WTC11 (cell line): ENCODE data around the gene PDIA2.

ENCODE experiments used
- CREM ChIP-seq: sonication (generic); formaldehyde crosslinking; IDR thresholded peaks from 2 replicates; pipeline ENCODE4 v1.8.1; 2022; ENCODE audit warnings: mild to moderate bottlenecking, missing genetic modification reagents, moderate library complexity
- CTCF ChIP-seq: fragments of 200-600 bp; IDR thresholded peaks from 2 replicates; pipeline ENCODE4 v1.8.0; 2022; ENCODE audit warnings: antibody characterized with exemption
- E2F1 ChIP-seq: sonication (generic); formaldehyde crosslinking; IDR thresholded peaks from 2 replicates; pipeline ENCODE4 v1.8.0; 2022; ENCODE audit warnings: mild to moderate bottlenecking, missing genetic modification reagents
- GABPB1 ChIP-seq: sonication (generic); formaldehyde crosslinking; IDR thresholded peaks from 2 replicates; pipeline ENCODE4 v1.8.1; 2023; ENCODE audit warnings: mild to moderate bottlenecking, missing genetic modification reagents
- KAT7 ChIP-seq: sonication (generic); formaldehyde crosslinking; IDR thresholded peaks from 2 replicates; pipeline ENCODE4 v1.8.1; 2023; ENCODE audit warnings: missing genetic modification reagents, mild to moderate bottlenecking, borderline replicate concordance
- SMAD3 ChIP-seq: sonication (generic); formaldehyde crosslinking; IDR thresholded peaks from 2 replicates; pipeline ENCODE4 v1.8.0; 2022; ENCODE audit warnings: missing genetic modification reagents, mild to moderate bottlenecking, borderline replicate concordance
- TEAD4 ChIP-seq: sonication (generic); formaldehyde crosslinking; IDR thresholded peaks from 2 replicates; pipeline ENCODE4 v1.8.0; 2022; ENCODE audit warnings: mild to moderate bottlenecking, missing genetic modification reagents
- USF1 ChIP-seq: sonication (generic); formaldehyde crosslinking; IDR thresholded peaks from 2 replicates; pipeline ENCODE4 v1.8.0; 2022; ENCODE audit warnings: mild to moderate bottlenecking, missing genetic modification reagents
- ZNF138 ChIP-seq: sonication (generic); formaldehyde crosslinking; conservative IDR thresholded peaks from 2 replicates; pipeline ENCODE4 v1.8.1; 2022; ENCODE audit warnings: mild to moderate bottlenecking, moderate library complexity, missing genetic modification reagents
- ZNF232 ChIP-seq: sonication (generic); formaldehyde crosslinking; IDR thresholded peaks from 2 replicates; pipeline ENCODE4 v1.8.0; 2022; ENCODE audit warnings: mild to moderate bottlenecking, missing genetic modification reagents

DNA sequence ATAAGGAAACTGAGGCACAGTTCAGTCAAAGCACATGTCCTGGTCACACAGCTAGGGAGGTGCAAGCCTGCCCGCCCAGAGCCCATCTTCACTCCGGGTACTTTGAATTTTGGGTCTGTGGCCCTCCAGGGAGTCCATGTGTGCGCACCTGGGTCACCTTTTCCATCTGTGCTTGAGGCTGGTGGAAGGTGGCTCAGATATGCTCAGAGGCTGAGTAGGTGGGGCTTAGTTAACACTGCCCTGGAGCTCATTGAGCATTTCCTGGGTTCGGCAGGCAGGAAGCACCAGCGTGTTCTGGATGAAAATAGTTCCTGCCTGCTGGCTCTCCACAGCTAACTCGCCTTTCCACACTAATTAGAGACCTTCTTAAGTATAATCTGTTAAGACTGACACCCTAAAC is 29.1 kb upstream of the PDIA2 start:
- no peak for TF ChIP-seq E2F1 (CRISPR knock-in tag)
- TF ChIP-seq KAT7: no peak
- no peak for TF ChIP-seq USF1 (CRISPR knock-in tag)
- TF ChIP-seq CTCF: no peak
- TF ChIP-seq ZNF232 (CRISPR knock-in tag): no peak
- TF ChIP-seq SMAD3 (CRISPR knock-in tag): no peak
- no peak for TF ChIP-seq TEAD4 (CRISPR knock-in tag)
- no peak for TF ChIP-seq ZNF138 (CRISPR knock-in tag)
- no peak for TF ChIP-seq CREM
- no peak for TF ChIP-seq GABPB1 (CRISPR knock-in tag)
